ENCODE measurements around the gene PRKCE.
"Not testable (repeated sequence)": the region's sequence is repeated elsewhere in the genome, so short reads cannot be mapped to it uniquely, and the experiment has no call there.

PRKCE gene

GRCh38 chr2:45698554-45698953, 47.1 kb downstream of the PRKCE start:
- DNase-seq (ENCODE audit: low read depth, low spot score) = no peak

GRCh38 chr2:45699032-45699658, 47.7 kb downstream of the PRKCE start:
- DNase-seq (ENCODE audit: low read depth, low spot score) = no peak

GRCh38 chr2:45700407-45701013, 49.0 kb downstream of the PRKCE start:
- DNase-seq (ENCODE audit: low read depth, low spot score) = no peak

GRCh38 chr2:45705233-45705632, 53.8 kb downstream of the PRKCE start:
- no peak for DNase-seq (ENCODE audit: low read depth, low spot score)

- DNase-seq (ENCODE audit: low read depth, low spot score) = no peak
These were observed 54.6 kb downstream of the PRKCE start for GRCh38 chr2:45706033-45706432.

- no peak for DNase-seq (ENCODE audit: low read depth, low spot score)
These were observed 55.5 kb downstream of the PRKCE start for GRCh38 chr2:45707006-45707405.

- no peak for DNase-seq (ENCODE audit: low read depth, low spot score)
These were observed 56.2 kb downstream of the PRKCE start for GRCh38 chr2:45707661-45708060.

- DNase-seq (ENCODE audit: low read depth, low spot score) = no peak
These were observed 57.0 kb downstream of the PRKCE start for GRCh38 chr2:45708501-45708900.

GRCh38 chr2:45709137-45709536, 57.7 kb downstream of the PRKCE start:
- no peak for DNase-seq (ENCODE audit: low read depth, low spot score)

- no peak for DNase-seq (ENCODE audit: low read depth, low spot score)
These were observed 59.0 kb downstream of the PRKCE start for GRCh38 chr2:45710468-45710867.

GRCh38 chr2:45711224-45711623, 59.7 kb downstream of the PRKCE start:
- DNase-seq (ENCODE audit: low read depth, low spot score) = no peak

- no peak for DNase-seq (ENCODE audit: low read depth, low spot score)
These were observed 61.1 kb downstream of the PRKCE start for GRCh38 chr2:45712570-45712969.

- DNase-seq (ENCODE audit: low read depth, low spot score) = no peak
These were observed 61.7 kb downstream of the PRKCE start for GRCh38 chr2:45713136-45713535.

GRCh38 chr2:45713591-45713990, 62.1 kb downstream of the PRKCE start:
- no peak for DNase-seq (ENCODE audit: low read depth, low spot score)

GRCh38 chr2:45714679-45715078, 63.2 kb downstream of the PRKCE start:
- no peak for DNase-seq (ENCODE audit: low read depth, low spot score)

GRCh38 chr2:45715601-45716379, 64.3 kb downstream of the PRKCE start:
- DNase-seq (ENCODE audit: low read depth, low spot score) = no peak

- not testable (repeated sequence) for DNase-seq (ENCODE audit: low read depth, low spot score)
These were observed 65.0 kb downstream of the PRKCE start for GRCh38 chr2:45716432-45716831.

GRCh38 chr2:45716915-45717314, 65.4 kb downstream of the PRKCE start:
- DNase-seq (ENCODE audit: low read depth, low spot score) = no peak

- DNase-seq (ENCODE audit: low read depth, low spot score) = no peak
These were observed 68.7 kb downstream of the PRKCE start for GRCh38 chr2:45720210-45720609.

GRCh38 chr2:45721150-45721549, 69.7 kb downstream of the PRKCE start:
- no peak for DNase-seq (ENCODE audit: low read depth, low spot score)

GRCh38 chr2:45722477-45722876, 71.0 kb downstream of the PRKCE start:
- no peak for DNase-seq (ENCODE audit: low read depth, low spot score)

- no peak for DNase-seq (ENCODE audit: low read depth, low spot score)
These were observed 72.4 kb downstream of the PRKCE start for GRCh38 chr2:45723857-45724256.

- no peak for DNase-seq (ENCODE audit: low read depth, low spot score)
These were observed 72.9 kb downstream of the PRKCE start for GRCh38 chr2:45724335-45724734.

All from activated CD4-positive, CD25-positive, alpha-beta regulatory T cell treated with anti-CD3 and anti-CD28 coated beads, Interleukin-2, amount 50 U/mL, for 16 hours (primary cell).